Thyroid gland (tissue), 4 donors: ENCODE measurements around the gene TUBGCP2. TPM values are rescaled to one million over a fixed set of nuclear protein-coding genes. Genes with fewer than 3 reads are reported as not detected.

Experiments used
- DNase-seq, 2 donors: peaks; one replicate each; pipeline ENCODE4 v3.0.0-alpha.2; 2019
- H3K27ac ChIP-seq, 3 donors: fragments of 200-600 bp; sonication (generic); 1 replicate in 2 of 3; 2 replicates in 1 of 3; pipeline ENCODE4 v1.5.1; 2016 to 2019; ENCODE audit warnings: mild to moderate bottlenecking in 1 of 3, moderate library complexity in 1 of 3
- H3K27me3 ChIP-seq: fragments of 200-600 bp; sonication (generic); one replicate; pipeline ENCODE4 v1.5.1; 2019
- H3K36me3 ChIP-seq, 2 donors: fragments of 200-600 bp; sonication (generic); one replicate each; pipeline ENCODE4 v1.5.1; 2016 to 2019
- H3K4me1 ChIP-seq, 2 donors: fragments of 200-600 bp; sonication (generic); one replicate each; pipeline ENCODE4 v1.5.1; 2017 to 2019
- H3K4me3 ChIP-seq, 3 donors: fragments of 200-600 bp; sonication (generic); replicated peaks in 1 of 3; 1 replicate in 2 of 3; 2 replicates in 1 of 3; pipeline ENCODE4 v1.5.1; 2016; ENCODE audit warnings: mild to moderate bottlenecking in 1 of 3
- H3K9me3 ChIP-seq: fragments of 200-600 bp; sonication (generic); one replicate; pipeline ENCODE4 v1.5.1; 2017
- CTCF ChIP-seq, 6 experiments: fragments of 200-600 bp in 3 of 6; fragments of 450-650 bp in 3 of 6; sonication (generic) in 3 of 6; IDR thresholded peaks; one replicate each; pipeline ENCODE4 v1.5.1; 2016 to 2019; ENCODE audit warnings: antibody characterized with exemption in 6 of 6, mild to moderate bottlenecking in 2 of 6, inconsistent platforms in 1 of 6, moderate library complexity in 1 of 6
- POLR2A ChIP-seq, 2 donors: fragments of 450-650 bp; IDR thresholded peaks; one replicate each; pipeline ENCODE4 v1.6.1; 2017; ENCODE audit warnings: antibody characterized with exemption in 2 of 2, mild to moderate bottlenecking in 2 of 2, moderate library complexity in 1 of 2
- WGBS, 2 donors: methylation state at CpG; one replicate each; pipeline ENCODE4 v1.1.5; 2017; 5-methylcytosine and 5-hydroxymethylcytosine counted together
- intact Hi-C: fragments of 100-400 bp; cut with DNase I; formaldehyde crosslinking; loops from one replicate; pipeline ENCODE4 v1.15.1; 2023
- total RNA-seq, 4 donors: library from RNA; depleted of rRNA; stranded (reverse); fragments of >200 nt; gene quantifications; one replicate each; pipeline ENCODE4 v1.2.3, GENCODE V29; 2016

The TUBGCP2 gene
- total RNA-seq, 4 donors from 2014 or later: 56.5 to 73.3 (median 62.9) TPM

DNA sequence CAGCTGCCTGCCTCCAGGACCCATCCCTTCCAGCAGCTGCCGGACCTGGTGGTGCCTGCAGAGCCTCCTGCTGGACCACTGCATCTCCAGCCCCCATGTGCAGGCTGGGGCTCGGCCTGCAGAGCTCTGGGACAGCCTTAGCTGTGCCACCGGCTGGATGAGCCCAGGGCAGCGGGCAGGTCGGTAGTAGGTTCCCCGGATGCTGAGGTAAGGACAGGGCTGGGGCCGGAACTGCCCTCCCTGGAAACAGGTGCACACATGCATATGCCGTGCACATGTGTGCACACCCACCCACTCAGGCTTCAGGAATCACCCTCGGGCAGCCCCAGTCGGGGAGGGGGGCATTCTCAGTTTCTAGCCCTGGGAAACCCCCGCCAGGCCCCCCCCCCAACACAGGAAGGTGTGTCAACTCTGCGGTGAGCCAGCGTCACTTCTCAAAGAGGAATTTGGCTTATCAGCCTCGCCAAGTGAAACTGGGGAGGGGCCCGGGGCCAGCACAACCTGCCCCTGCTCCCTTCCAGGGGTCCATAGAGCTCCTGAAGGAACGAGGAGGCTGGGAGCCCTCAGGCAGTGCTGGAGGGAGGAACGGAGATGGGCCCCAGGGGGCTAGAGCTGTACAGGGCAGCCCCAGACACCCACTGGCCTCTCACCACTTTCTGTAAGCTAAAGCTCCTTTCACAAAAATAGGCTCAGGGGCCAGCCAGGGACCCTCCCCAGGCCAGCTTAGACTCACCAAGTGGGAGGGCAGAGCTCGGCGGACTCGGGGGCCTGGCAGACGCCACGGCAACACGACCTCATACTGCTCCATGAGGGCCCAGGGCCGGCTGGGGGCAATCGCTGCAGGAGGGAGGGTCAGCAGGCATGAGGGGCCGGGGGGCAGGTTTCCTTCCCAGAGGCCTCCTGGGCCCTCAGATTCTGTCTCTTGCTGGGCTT lies 33.7 kb downstream of the TUBGCP2 start:
- Histone ChIP-seq H3K36me3 (peaks cover 6 to 9% of the 10 kb centered on the region in 2 donors), H3K27me3 (no peaks in the 10 kb centered on the region), H3K4me1 (peaks cover 6 to 12% of the 10 kb centered on the region in 2 donors), H3K4me3 (no peak overlapping the region), H3K9me3 (no peaks in the 10 kb centered on the region), H3K27ac (no peak overlapping the region)
- 52 to 100% methylated on average over 1 to 10 of the region's 26 CpGs for WGBS, 2 donors
- no peak for TF ChIP-seq CTCF (IDR thresholded peaks at IDR 0.05)
- no peak for TF ChIP-seq POLR2A (IDR thresholded peaks at IDR 0.05)
- no peak for DNase-seq
- intact Hi-C loops: no loop called here

DNA sequence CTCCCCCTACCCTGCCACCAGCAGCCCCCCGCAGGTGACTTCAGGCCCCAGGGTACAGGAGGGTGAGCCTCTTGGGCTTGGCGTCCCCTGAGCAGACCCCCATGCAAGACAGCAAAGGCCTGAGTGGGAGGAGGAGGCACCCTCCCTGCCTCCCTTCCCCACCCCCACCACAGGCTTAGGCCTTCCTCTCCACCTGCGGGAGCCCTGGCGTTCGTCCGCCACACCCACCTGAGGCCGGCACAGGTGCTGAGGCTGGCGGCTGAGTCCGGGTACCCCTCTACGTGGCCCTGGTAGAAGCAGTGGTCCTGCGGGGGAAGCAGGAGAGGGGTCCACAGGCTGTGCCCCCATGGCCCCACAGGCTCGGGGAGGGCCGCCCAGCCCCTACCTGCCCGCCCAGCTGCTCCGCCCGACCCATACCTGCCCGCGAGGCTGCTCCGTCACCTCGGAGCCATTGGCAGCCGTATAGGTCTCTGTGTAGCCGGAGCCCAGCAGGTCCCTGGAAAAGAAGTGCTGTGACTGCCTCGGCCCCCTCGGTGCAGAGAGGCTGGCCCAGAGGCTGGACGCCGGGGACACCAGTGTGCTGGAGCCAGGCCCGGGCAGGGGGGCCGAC lies 35.0 kb downstream of the TUBGCP2 start:
- Histone ChIP-seq H3K27me3 (no peaks in the 10 kb centered on the region), H3K27ac (no peak overlapping the region), H3K36me3 (no peaks in the 10 kb centered on the region), H3K4me1 (peaks cover 6 to 12% of the 10 kb centered on the region in 2 donors), H3K4me3 (no peak overlapping the region), H3K9me3 (no peaks in the 10 kb centered on the region)
- TF ChIP-seq CTCF (IDR thresholded peaks at IDR 0.05) (no peak), POLR2A (IDR thresholded peaks at IDR 0.05) (no peak)
- 89 to 92% methylated on average over 3 to 19 of the region's 28 CpGs for WGBS, 2 donors
- intact Hi-C loops: no loop called here
- DNase-seq: no peak

DNA sequence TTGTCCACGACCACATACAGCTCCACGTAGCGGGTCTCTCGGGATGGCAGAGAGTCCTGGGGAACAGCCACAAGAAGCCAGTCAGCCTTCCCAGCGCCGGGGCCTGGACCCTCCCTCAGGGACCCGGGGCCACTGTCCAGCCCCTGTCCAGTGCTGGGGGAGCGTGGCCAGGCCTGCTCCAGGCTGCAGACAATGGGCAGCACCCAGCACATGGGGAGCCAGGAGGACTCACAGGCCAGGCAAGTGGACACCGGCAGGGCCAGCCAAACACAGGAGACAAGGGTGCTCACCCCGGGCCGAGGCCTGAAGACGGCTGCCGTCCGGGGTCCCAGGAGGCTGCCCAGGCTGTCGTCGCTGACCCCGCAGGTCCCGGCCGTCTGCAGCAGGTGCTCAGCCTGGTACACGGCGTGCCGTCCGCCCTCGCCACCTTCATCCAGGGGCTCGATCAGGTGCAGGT lies 35.7 kb downstream of the TUBGCP2 start:
- Histone ChIP-seq H3K4me3 (no peak overlapping the region), H3K9me3 (no peaks in the 10 kb centered on the region), H3K27ac (no peak overlapping the region), H3K36me3 (no peaks in the 10 kb centered on the region), H3K27me3 (no peaks in the 10 kb centered on the region), H3K4me1 (peaks cover 6 to 12% of the 10 kb centered on the region in 2 donors)
- intact Hi-C loops: no loop called here
- WGBS, 2 donors: 89 to 93% methylated on average over 6 to 9 of the region's 25 CpGs
- no peak for TF ChIP-seq POLR2A (IDR thresholded peaks at IDR 0.05)
- TF ChIP-seq CTCF (IDR thresholded peaks at IDR 0.05): no peak
- no peak for DNase-seq

DNA sequence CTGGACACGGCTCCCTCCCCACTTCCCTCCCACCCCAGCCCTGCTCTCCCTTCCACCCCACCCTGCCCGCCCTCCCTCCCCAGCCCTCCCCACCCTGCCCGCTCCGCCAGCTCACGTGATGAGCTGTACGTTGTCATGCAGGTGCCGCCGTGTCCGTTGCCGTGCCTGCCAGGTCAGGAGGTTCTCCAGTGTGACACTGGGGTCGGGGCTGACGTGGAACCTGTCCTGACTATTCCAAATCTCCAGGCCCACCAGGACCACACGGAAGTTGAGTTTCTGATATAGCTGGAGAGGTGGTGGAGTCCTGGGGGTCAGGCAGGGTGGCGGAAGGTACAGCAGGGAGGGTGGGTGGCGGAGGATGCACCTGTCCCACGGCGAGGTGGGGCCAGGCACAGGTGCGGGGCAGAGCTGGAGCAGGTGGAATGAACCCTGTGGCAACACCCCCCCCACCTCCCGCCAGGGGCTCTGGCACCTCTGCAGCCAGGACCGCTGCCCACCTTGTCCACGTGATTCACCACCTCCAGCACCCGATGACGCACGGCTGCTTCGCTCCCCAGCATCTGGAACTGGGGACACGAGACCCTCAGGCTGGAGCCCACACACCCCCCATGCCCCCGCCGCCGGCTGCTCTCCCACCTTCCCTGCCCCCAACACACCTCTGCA lies 36.2 kb downstream of the TUBGCP2 start:
- H3K9me3 ChIP-seq: no peaks in the 10 kb centered on the region
- WGBS, 2 donors: 85 to 90% methylated on average over 21 to 22 of the region's 29 CpGs

More for the DNA sequence above, 36.2 kb downstream of the TUBGCP2 start:
- Histone ChIP-seq H3K27ac (no peak overlapping the region), H3K4me1 (peaks cover 6 to 12% of the 10 kb centered on the region in 2 donors), H3K27me3 (no peaks in the 10 kb centered on the region), H3K36me3 (no peaks in the 10 kb centered on the region), H3K4me3 (no peak overlapping the region)
- no peak for DNase-seq
- intact Hi-C loops: no loop called here
- TF ChIP-seq POLR2A (IDR thresholded peaks at IDR 0.05) (no peak), CTCF (IDR thresholded peaks at IDR 0.05) (no peak)
